ENCODE results near the gene CDH26.

The CDH26 gene

GRCh38 chr20:60050193-60050947 lies 92.1 kb downstream of the CDH26 start:
- DNase-seq, result no peak

- no peak for DNase-seq
Measured at GRCh38 chr20:60051911-60052310, 93.7 kb downstream of the CDH26 start.

- DNase-seq, result no peak
Measured at GRCh38 chr20:60052322-60052721, 94.1 kb downstream of the CDH26 start.

- no peak for DNase-seq
Measured at GRCh38 chr20:60053125-60053817, 95.0 kb downstream of the CDH26 start.

- no peak for DNase-seq
Measured at GRCh38 chr20:60053818-60054190, 95.6 kb downstream of the CDH26 start.

GRCh38 chr20:60054716-60055634 lies 96.8 kb downstream of the CDH26 start:
- DNase-seq, result peak; percentile 47

GRCh38 chr20:60055740-60056139 lies 97.5 kb downstream of the CDH26 start:
- peak; percentile 84 for DNase-seq

GRCh38 chr20:60056407-60057122 lies 98.3 kb downstream of the CDH26 start:
- DNase-seq, result peak; percentile 37

- peak; percentile 61 for DNase-seq
Measured at GRCh38 chr20:60057123-60057865, 99.1 kb downstream of the CDH26 start.

- DNase-seq, result peak; percentile 62
Measured at GRCh38 chr20:60057866-60058807, 99.9 kb downstream of the CDH26 start.

GRCh38 chr20:60058879-60059278 lies 100.7 kb downstream of the CDH26 start:
- no peak for DNase-seq

GRCh38 chr20:60060006-60060557 lies 101.9 kb downstream of the CDH26 start:
- no peak for DNase-seq

- DNase-seq, result peak; percentile 19
Measured at GRCh38 chr20:60060593-60060992, 102.4 kb downstream of the CDH26 start.

- DNase-seq, result no peak
Measured at GRCh38 chr20:60062431-60063047, 104.3 kb downstream of the CDH26 start.

- no peak for DNase-seq
Measured at GRCh38 chr20:60063048-60063451, 104.8 kb downstream of the CDH26 start.

- no peak for DNase-seq
Measured at GRCh38 chr20:60063739-60064380, 105.6 kb downstream of the CDH26 start.
